Adrenal gland (tissue), 5 donors: ENCODE measurements around the gene TMCC1.

Experiments
- POLR2A ChIP-seq, 2 donors: fragments of 450-650 bp; IDR thresholded peaks; one replicate each; pipeline ENCODE4 v1.6.1; 2017; ENCODE audit warnings: antibody characterized with exemption in 2 of 2, mild to moderate bottlenecking in 2 of 2, moderate library complexity in 1 of 2
- TF ChIP-seq, protein P1 (sequence below), 6 experiments: fragments of 450-650 bp in 4 of 6; fragments of 200-600 bp in 2 of 6; sonication (generic) in 1 of 6; IDR thresholded peaks; 1 replicate in 5 of 6; 2 replicates in 1 of 6; pipeline versions ENCODE4 v1.5.1 to v1.8.0; 2016 to 2021; ENCODE audit warnings: antibody characterized with exemption in 6 of 6, mild to moderate bottlenecking in 2 of 6, moderate library complexity in 1 of 6
- donor health status: DM: no; HTN: no; CAD: no.

DNA sequence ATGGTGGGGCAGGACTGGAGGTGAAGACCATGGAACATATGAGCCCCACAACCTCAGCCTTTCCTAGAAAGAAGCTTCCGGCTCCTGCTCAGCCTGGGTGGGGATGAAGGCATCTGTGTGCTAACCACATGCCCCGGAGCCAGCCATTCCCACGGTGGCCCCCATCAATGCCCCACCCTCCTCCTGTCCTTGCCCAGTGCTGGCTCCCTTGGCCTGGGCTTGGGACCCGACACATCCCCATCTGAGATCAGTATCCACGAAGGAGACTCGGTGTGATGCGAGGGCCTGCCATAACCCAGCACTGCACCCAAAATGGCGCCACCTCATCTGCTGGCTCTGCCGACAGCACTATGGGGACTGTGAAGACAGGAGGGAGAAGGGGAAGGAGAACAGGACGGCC, 270.6 kb downstream of the TMCC1 start:
- TF ChIP-seq, protein P1, sequence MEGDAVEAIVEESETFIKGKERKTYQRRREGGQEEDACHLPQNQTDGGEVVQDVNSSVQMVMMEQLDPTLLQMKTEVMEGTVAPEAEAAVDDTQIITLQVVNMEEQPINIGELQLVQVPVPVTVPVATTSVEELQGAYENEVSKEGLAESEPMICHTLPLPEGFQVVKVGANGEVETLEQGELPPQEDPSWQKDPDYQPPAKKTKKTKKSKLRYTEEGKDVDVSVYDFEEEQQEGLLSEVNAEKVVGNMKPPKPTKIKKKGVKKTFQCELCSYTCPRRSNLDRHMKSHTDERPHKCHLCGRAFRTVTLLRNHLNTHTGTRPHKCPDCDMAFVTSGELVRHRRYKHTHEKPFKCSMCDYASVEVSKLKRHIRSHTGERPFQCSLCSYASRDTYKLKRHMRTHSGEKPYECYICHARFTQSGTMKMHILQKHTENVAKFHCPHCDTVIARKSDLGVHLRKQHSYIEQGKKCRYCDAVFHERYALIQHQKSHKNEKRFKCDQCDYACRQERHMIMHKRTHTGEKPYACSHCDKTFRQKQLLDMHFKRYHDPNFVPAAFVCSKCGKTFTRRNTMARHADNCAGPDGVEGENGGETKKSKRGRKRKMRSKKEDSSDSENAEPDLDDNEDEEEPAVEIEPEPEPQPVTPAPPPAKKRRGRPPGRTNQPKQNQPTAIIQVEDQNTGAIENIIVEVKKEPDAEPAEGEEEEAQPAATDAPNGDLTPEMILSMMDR (IDR thresholded peaks at IDR 0.05), result no peak
- no peak for TF ChIP-seq POLR2A (IDR thresholded peaks at IDR 0.05)
